ENCODE data around the gene CARD8. TPM values are rescaled to one million over a fixed set of nuclear protein-coding genes. Genes with fewer than 3 reads are reported as not detected.

Gene CARD8
- total RNA-seq, 1 experiment from 2014 or later = 23.0 TPM

DNA sequence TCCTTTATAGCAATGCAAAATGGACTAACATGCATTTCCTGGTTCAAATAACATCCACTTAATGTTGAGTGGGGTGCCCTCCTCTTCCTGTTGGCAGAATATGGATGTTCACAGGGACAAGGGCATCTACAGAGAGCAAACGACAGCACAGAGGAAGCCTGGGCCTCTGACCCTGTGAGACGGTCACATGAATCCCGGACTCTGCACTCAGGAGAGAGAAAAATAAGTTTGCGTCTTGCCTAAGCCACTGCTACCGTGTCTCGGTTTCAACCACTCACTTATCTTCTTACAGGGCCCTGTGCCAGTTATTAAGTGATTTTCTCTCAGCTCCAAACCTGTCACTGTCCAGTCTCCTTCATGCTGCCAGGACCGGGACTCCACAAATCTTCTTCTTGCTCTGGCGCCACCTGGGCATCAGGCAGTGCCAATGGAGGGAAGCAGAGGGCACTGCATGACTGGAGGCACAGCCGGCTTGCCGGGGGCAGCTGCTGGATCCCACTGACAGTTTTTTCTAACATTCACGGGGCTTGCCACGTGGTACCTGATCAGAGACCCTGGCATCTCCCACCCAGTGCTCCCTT is 97.4 kb downstream of the CARD8 start:
- no peak for DNase-seq (ENCODE audit: low spot score)
- CTCF ChIA-PET = no interaction called here
- Mint-ChIP-seq H3K9me3 (no peaks in the 10 kb centered on the region), H3K4me1 (no peaks in the 10 kb centered on the region), H3K27me3 (ENCODE audit: low read depth) (no peaks in the 10 kb centered on the region), H3K4me3 (no peak overlapping the region), H3K36me3 (peaks cover 53% of the 10 kb centered on the region), H3K27ac (no peak overlapping the region)
- TF ChIP-seq, protein P1, sequence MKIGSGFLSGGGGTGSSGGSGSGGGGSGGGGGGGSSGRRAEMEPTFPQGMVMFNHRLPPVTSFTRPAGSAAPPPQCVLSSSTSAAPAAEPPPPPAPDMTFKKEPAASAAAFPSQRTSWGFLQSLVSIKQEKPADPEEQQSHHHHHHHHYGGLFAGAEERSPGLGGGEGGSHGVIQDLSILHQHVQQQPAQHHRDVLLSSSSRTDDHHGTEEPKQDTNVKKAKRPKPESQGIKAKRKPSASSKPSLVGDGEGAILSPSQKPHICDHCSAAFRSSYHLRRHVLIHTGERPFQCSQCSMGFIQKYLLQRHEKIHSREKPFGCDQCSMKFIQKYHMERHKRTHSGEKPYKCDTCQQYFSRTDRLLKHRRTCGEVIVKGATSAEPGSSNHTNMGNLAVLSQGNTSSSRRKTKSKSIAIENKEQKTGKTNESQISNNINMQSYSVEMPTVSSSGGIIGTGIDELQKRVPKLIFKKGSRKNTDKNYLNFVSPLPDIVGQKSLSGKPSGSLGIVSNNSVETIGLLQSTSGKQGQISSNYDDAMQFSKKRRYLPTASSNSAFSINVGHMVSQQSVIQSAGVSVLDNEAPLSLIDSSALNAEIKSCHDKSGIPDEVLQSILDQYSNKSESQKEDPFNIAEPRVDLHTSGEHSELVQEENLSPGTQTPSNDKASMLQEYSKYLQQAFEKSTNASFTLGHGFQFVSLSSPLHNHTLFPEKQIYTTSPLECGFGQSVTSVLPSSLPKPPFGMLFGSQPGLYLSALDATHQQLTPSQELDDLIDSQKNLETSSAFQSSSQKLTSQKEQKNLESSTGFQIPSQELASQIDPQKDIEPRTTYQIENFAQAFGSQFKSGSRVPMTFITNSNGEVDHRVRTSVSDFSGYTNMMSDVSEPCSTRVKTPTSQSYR (CRISPR knock-in tag; IDR thresholded peaks at IDR 0.05) = no peak
- TF ChIP-seq ESRRA (CRISPR knock-in tag; IDR thresholded peaks at IDR 0.05; ENCODE audit: borderline replicate concordance) (no peak), IRF2 (CRISPR knock-in tag; IDR thresholded peaks at IDR 0.05; ENCODE audit: borderline replicate concordance, low read depth) (no peak), CREM (CRISPR knock-in tag; IDR thresholded peaks at IDR 0.05) (no peak), NR3C1 (CRISPR knock-in tag; conservative IDR thresholded peaks at IDR 0.05; ENCODE audit: low read depth) (no peak)
- TF ChIP-seq, protein P2, sequence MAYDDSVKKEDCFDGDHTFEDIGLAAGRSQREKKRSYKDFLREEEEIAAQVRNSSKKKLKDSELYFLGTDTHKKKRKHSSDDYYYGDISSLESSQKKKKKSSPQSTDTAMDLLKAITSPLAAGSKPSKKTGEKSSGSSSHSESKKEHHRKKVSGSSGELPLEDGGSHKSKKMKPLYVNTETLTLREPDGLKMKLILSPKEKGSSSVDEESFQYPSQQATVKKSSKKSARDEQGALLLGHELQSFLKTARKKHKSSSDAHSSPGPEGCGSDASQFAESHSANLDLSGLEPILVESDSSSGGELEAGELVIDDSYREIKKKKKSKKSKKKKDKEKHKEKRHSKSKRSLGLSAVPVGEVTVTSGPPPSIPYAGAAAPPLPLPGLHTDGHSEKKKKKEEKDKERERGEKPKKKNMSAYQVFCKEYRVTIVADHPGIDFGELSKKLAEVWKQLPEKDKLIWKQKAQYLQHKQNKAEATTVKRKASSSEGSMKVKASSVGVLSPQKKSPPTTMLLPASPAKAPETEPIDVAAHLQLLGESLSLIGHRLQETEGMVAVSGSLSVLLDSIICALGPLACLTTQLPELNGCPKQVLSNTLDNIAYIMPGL (CRISPR knock-in tag; IDR thresholded peaks at IDR 0.05) = no peak
- POLR2A ChIA-PET = no interaction called here
- no peak for ATAC-seq

Other genes starting within 250 kb of the CARD8 start
- not detected in 3 replicates for gene CABP5, start 211.8 kb downstream of the CARD8 start, total RNA-seq (2021)
- gene PLA2G4C, start 145.1 kb downstream of the CARD8 start, total RNA-seq (2021) = 4.5 to 10.6 TPM (median 8.6 TPM) in 3 replicates
- gene LIG1, start 85.6 kb downstream of the CARD8 start, total RNA-seq (2021) = 99.8 to 119 TPM (median 102 TPM) in 3 replicates
- gene ZSWIM9, start 85.2 kb downstream of the CARD8 start, total RNA-seq (2021) = 12.8 to 15.9 TPM (median 15.7 TPM) in 3 replicates
- 9.8 to 12.7 TPM (median 9.8 TPM) in 3 replicates for gene ZNF114, start 14.2 kb upstream of the CARD8 start, total RNA-seq (2021)
- gene EMP3, start 69.6 kb upstream of the CARD8 start, total RNA-seq (2021) = 8.9 to 11.1 TPM (median 10.4 TPM) in 3 replicates
- 20.2 to 29.6 TPM (median 27.0 TPM) in 3 replicates for gene TMEM143, start 108.0 kb upstream of the CARD8 start, total RNA-seq (2021)
- not detected in 3 replicates for gene SYNGR4, start 108.5 kb upstream of the CARD8 start, total RNA-seq (2021)
- 207 to 226 TPM (median 223 TPM) in 3 replicates for gene KDELR1, start 135.6 kb upstream of the CARD8 start, total RNA-seq (2021)
- gene GRIN2D, start 137.8 kb upstream of the CARD8 start, total RNA-seq (2021) = 23.0 to 27.8 TPM (median 25.3 TPM) in 3 replicates
- gene GRWD1, start 190.1 kb upstream of the CARD8 start, total RNA-seq (2021) = 59.8 to 67.2 TPM (median 61.6 TPM) in 3 replicates
- gene KCNJ14, start 199.7 kb upstream of the CARD8 start, total RNA-seq (2021) = 1.1 to 1.4 TPM (median 1.1 TPM) in 3 replicates
- gene CYTH2, start 213.5 kb upstream of the CARD8 start, total RNA-seq (2021) = 70.4 to 72.6 TPM (median 71.9 TPM) in 3 replicates